ENCODE results near the gene ATG10.
"Not testable (repeated sequence)": the region's sequence is repeated elsewhere in the genome, so short reads cannot be mapped to it uniquely, and the experiment has no call there.

Gene ATG10

DNA sequence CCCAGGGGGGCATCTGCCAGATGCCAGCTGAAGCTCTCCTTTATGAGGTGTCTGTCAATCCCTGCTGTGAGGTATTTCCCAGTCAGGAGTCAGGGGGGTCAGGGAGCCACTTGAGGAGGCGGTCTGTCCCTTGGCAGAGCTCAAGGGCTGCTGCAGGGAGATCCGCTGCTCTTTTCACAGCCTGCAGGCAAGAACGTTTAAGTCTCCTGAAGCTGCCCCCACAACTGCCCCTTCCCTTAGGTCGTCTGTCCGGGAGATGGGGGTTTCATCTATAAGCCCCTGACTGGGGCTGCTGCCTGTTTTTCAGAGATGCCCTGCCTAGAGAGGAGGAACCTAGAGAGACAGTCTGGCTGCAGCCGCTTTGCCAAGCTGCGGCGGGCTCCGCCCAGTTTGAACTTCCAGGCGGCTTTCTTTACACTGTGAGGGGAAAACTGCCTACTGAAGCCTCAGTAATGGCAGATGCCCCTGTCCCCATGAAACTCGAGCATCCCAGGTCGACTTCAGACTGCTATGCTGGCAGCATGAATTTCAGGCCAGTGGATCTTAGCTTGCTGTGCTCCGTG lies 158.0 kb downstream of the ATG10 start:
- no peak for DNase-seq (ENCODE audit: low read depth in 3 of 3)

DNA sequence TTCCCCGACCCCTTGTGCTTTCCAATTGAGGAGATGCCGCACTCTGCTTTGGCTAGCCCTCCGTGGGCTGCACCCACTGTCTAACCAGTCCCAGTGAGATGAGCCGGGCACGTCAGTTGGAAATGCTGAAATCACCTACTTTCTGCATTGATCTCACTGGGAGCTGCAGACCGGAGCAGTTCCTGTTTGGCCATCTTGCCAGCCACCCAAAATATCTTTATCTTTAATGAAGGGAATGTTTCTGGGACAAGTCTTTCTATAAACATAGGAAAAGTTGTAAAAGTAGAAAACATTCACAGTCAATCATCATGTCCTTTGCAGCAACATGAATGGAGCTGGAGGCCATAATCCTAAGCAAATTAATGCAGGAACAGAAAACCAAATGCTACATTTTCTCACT lies 158.8 kb downstream of the ATG10 start:
- DNase-seq (ENCODE audit: low read depth in 3 of 3): no peak

DNA sequence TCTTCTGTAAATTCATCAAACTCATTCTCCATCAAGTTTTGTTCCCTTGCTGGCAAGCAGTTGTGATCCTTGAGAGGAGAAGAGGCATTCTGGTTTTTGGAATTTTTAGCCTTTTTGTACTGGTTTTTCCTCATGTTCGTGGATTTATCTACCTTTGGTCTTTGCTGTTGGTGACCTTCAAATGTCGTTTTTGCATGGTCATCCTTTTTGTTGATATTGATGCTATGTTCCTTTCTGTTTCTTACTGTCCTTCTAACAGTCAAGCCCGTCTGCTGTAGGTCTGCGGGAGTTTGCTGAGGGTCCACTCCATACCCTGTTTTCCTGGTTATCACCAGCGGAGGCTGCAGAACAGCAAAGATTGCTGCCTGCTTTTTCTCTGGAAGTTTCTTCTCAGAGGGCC lies 165.4 kb downstream of the ATG10 start:
- DNase-seq (ENCODE audit: low read depth in 3 of 3): no peak

DNA sequence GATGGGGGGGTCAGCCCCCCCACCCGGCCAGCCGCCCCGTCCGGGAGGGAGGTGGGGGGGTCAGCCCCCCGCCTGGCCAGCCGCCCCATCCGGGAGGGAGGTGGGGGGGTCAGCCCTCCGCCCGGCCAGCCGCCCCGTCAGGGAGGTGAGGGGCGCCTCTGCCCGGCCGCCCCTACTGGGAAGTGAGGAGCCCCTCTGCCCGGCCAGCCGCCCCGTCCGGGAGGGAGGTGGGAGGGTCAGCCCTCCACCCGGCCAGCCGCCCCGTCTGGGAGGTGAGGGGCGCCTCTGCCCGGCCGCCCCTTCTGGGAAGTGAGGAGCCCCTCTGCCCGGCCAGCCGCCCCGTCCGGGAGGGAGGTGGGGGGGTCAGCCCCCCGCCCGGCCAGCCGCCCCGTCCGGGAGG lies 168.0 kb downstream of the ATG10 start:
- DNase-seq (ENCODE audit: low read depth in 3 of 3): not testable (repeated sequence)

DNA sequence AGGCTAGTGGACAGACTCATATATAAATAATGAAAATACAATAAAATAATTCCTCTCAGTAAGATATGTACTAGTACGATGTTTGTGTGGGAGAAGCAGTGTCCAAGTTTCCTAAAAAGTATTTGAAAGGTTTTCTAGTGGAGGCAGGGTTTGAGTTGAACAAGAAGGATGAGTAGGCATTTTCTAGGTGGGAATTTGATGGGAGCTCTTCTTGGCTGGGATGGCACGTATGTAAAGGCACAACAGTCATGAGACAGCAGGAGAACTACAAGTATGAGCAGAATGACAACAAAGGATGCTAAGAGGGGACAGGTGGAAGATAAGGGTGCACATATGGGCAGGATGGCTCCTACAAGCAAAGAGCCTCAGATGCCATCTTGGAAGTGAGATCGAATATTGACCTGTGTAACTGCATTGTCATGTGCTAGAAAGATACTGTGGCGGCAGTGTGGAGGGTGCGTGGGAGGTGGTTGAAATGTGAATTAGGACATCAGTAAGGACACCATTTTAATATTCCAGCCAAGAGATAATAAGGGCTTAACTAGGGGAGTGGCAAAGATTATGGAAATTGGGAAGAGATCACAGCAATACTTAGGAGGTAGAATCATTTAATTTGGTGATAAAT lies 170.5 kb downstream of the ATG10 start:
- DNase-seq (ENCODE audit: low read depth in 3 of 3): no peak

DNA sequence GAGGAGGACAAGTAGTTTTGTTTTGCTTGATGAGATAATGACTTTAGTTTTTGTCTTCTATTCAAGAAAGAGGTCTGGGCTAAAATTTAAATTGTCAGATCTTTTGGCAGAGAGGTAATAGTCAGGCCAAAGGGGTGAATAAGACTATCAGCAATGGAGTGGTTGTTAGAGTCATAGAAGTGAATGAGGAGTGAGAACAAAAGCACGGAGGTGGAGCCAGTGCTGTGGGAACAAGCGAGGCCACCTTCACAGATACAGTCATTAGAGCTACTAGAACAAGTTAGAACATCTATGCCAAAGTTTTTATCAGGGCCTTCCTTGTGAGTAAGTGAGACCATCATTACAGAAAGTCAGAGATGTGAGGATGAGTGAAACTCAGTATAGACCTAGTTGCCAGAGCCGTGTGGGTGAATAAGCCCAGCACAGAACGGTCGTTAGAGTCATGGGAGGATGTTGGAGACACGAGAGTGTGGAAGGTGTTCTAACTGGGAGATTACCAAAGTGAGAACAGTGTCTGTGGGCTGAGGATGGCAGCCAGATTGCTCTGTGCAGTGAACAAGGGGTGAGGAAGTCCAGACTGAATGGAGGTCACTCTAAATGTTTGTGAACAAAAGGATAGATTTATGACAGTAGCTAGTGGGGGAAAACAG lies 171.2 kb downstream of the ATG10 start:
- DNase-seq (ENCODE audit: low read depth in 3 of 3): no peak

DNA sequence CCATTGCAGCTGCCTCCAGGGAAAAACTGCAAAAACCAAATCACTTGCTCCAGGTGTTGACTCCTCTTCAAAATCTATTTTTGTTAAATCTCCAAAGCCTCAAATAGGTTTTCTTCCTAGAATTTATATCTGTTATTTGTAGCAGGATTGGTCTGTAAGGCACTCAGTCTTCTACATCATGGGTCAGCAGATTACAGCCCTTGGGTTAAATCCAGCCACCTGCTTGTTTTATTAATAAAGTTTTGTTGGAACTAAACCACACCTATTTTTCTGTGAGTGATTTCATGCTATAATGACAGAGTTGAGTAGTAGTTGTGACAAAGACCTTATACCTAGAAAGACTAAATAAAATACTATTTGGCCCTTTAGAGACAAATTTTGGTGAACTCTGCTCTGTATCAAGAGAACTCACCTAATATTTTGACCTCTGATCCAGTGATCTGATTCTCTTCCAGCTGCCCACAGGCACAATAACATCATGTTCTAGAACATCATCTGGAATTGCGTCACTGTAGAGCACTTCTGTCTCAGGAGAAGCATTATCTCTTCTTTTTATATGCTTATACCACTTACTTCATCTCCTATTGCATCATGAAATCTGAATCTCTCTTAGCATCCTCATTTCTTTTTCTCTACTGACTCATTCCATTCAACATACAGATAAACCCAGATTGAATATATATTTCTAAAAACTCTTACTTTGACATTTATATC lies 176.2 kb downstream of the ATG10 start:
- no peak for DNase-seq (ENCODE audit: low read depth in 3 of 3)

DNA sequence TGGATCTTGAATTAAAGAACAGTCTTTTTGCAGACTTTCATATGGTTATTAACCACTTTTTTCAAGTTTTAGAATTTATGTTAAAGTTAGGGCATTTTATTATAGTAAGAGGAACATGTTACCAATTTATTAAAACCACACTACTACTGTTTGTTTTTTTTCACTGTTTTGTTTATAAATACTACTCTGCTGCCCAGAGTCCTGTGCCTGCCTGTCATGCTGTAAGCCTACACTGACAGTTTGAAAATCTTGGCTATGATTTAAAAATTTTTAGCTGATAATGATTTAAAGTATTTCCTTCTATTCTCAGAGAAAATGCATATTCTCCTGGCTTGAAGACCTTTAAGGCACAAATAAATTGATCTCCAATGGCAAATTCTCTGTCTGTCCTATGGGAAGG lies 177.6 kb downstream of the ATG10 start:
- no peak for DNase-seq (ENCODE audit: low read depth in 3 of 3)

DNA sequence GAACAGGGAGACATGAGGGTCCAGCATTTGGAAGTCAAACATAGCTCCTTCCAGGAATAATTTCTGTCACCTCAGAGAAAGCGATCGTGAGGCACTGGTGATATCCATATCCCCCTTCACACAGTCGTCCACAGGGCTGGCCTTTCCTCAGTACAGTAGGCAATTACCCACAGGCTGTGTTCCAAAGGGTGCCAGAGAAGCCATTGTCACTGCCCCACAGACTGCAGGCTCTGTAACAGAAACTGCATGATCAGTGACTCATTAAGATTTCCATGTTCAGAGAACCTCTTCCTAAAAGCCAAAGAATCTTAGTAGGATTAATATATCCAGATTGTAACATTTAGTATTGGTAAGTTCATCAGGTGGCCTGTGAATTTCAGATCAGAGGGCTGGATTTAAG lies 178.7 kb downstream of the ATG10 start:
- DNase-seq (ENCODE audit: low read depth in 3 of 3): no peak

DNA sequence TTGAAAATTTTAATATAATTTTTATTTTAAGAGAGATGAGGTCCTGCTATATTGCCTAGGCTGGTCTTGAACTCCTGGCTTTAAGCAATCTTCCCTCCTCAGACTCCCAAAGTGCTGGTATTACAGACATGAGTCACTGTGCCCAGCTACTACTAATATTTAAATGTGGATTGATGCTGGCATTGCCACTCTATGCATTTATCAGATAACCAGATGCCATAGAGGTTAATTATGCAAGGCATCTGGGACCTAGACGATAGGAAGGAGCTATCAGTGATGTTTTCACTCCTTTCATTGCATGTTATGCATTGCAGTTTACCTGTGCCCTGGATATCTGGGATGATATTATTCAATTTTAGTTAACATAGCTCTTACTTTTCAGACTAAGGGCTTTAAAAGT lies 179.4 kb downstream of the ATG10 start:
- no peak for DNase-seq (ENCODE audit: low read depth in 3 of 3)

DNA sequence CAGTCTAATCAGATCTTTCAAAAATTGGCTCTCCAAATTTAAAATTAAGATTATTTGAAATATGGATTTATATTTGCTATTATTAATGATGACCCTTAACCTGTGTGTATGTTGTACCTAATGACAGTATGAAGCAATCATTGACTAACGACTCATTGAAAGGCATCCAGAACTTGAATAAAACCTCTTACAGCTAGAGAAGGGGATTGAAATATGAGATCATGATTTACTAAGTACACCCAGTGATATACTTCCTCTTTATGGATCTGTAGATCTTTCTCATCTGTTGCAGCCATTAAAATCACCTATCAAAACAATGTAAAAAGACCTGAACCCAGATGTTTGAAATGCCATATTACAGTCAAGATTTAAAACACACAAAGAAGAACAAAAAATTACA lies 179.8 kb downstream of the ATG10 start:
- DNase-seq (ENCODE audit: low read depth in 3 of 3): no peak

DNA sequence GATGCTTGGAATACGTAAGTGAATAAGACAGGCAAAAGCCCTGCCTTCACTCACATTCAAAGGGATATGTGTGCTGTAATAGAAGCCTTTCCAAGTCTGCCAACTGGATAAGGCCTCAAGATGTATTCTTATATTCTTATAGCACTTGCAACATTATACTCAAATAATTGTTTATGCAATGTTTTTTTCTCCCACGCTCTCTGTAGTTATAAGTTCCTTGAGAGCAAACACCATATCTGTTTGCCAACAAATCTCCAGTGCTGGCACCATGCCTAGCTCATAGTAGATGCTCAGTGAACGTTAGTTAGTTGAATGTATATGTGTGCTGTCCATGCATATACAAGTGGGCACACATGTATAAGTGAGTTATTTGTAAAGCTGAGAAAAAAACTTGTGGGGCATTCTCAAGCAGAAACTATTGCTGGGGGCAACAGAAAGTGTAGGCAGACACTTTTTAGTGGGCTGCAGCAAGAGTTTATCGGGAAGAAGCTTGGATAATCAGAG lies 181.2 kb downstream of the ATG10 start:
- DNase-seq (ENCODE audit: low read depth in 3 of 3): no peak

DNA sequence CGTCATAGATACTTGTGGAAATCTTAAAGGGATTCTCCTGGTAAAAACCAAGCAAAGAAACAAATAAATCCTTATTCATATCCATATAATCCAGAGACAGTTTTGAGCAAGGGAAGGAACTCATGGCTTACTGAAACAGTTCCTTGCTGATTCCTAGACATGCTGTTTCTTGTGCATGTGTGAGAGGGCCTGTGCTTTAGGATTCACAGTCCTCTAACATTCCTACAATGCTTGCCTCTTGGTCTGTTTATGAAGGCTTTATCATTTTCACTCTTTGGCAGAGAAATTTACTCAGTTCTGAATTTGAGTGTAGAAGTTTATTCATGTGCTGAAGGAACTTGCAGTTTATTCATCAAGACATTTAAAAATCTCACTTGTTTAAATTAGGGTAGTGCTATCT lies 183.0 kb downstream of the ATG10 start:
- no peak for DNase-seq (ENCODE audit: low read depth in 3 of 3)

DNA sequence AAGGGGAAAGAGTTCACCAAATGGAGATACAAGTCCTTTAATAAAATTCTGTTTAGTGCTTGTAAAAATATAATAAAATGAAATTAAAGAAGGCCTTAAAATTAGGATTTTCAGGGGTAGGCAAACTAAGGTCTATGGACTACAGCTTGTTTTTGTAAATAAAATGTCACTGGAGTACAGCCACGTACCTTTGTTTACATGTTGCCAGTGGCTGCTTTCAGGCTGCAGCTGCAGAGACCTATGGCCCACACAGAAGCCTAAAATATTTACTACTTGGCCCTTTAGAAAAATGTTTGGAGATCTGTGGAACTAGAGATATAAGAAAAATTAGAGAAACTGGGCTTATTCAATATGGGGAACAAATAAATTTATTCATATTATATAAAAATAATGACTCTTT lies 183.5 kb downstream of the ATG10 start:
- no peak for DNase-seq (ENCODE audit: low read depth in 3 of 3)

DNA sequence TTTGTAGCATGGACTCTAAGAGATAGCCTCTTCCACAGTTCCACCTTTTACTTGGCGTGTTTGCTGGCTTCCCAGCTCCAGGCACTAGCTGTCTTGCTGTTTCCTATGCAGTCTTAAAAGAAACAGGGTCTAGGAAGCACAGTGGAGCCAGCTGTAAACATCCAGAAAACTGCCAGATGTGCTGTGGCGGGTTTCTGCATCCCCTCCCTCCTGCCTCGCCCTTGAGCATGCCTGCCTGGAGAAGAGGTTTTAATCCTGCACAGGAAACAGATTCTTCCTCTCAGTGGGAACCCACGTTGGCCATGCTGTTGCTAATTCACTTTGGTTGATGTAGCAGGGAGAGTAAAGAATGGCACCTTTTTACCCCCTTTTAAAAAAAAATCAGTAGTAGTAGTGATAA lies 185.1 kb downstream of the ATG10 start:
- DNase-seq (ENCODE audit: low read depth in 3 of 3): no peak

DNA sequence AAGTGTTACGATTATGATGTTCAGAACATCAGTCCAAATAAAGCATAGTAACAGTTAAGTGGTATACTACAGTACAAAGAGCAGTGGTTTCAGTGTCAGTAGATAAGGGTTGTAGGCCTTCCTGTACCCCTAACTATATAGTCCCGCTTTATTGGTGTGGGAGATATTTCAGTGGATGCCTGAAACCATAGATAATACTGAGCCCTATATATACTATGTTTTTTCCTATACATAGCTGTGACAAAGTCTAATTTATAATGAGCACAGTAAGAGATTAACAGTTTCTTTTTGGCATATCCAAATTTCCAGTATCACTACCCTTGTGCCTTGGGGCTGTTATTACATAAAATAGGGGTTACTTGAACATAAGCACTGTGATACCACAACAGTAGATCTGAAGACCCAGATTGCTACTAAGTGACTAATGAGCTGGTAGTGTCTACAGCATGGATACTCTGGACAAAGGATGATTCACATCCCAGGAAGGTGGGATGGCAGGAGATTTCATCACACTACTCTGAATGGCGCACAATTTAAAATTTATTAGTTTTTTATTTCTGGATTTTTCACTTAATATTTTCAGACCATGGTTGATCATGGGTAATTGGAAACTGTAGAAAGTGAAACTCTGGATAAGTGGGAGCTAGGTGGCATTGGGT lies 187.1 kb downstream of the ATG10 start:
- DNase-seq (ENCODE audit: low read depth in 3 of 3): no peak

DNA sequence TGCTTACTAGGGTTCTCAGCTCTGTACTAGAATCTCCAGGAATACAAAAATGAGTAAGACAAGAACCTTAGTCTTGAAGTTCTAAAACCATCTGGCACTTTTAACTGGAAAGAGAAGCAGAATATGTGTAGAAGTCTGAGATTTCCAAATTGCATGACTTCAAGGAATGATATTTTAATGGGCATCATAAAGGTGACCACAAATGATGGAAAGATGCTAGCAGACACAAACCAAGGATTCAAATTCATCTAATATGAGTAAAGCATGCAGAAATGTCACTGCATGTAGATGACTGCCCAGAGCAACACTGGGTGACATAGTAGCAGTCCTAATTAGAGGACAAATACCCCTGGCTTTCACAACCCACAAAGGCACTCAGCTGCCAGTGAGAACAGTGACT lies 189.1 kb downstream of the ATG10 start:
- no peak for DNase-seq (ENCODE audit: low read depth in 3 of 3)

DNA sequence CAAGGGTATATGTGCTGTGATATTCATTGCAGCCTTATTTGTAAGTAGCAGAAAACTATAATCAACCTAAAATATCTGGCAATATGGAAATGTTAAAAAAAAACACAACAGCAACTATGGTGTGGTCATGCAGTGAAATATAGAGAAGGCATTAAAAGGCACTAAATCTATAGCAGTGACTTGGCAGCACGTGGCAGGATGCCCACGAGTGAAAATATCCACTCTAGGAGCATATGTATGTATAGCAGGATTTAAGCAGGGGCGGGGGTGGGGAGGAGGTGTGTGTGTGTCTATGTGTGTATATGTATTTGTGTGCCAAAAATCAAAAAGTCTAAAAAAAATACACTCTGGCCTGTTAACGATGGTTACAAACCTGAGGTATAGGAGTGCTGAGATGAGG lies 190.8 kb downstream of the ATG10 start:
- no peak for DNase-seq (ENCODE audit: low read depth in 3 of 3)

DNA sequence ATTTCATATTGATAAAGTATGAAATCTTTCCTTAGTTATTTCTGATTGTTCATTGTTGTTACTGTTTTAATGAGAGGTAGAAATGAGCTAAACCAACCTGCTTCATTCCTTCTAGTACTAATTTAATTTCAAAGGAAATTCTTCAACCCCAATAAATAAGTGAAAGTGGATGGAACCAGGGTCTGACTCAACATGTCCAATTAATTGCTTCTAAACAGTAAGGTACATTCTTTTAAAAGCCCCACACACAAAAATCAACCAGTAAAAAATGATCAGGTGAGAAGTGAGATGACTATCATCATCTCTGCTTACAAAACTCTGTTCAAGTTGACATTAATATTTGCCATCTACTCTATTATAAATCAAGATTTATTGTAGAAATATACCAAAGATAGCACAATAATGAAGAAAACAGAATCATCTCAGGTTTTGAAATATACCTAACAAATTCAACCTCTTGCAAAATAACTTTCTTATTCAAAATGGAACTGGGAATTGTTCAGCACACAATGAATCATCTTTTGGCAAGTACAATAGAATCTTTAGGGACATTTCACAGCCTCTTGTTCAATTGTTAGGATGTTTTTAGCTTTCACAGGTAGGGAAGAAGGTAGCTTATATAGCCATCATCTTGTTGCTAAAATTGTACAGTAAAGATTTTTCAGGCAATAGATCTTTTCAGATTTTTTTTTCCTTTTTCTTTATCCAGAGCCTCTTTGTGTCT lies 191.8 kb downstream of the ATG10 start:
- DNase-seq (ENCODE audit: low read depth in 3 of 3): no peak

DNA sequence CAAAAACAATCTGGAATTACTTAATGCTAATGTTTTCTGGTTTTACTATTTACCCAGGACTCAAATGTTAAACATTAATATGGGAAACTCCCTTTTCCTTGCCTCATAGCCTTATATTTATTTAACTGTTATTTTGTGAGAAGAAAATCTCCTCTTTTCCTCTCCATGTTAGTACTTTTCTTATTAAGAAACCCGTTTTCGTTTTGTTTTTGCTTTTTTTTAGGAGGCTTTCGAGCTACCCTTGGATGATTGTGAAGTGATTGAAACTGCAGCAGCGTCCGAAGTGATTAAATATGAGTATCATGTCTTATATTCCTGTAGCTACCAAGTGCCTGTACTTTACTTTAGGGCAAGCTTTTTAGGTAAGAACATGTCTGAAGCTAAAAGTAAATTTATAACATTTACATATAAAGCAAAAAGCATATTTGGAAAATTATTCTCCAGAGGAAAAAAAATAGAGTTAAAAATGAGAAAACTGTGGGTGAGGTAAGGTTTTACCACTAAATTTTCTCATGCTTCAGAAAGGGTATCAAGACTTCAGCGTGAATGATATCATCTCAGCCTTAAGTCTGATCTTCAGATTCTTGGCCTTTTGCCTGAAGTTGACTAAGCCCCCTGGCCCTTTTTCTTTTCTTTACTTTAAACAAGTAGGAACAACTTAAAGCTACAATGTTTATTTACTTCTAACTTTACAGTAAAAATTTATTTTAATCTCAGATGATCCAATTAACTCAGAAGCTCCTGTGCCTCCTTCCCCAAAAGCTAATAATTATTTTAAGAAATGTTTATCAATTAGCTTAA lies 192.6 kb downstream of the ATG10 start:
- DNase-seq (ENCODE audit: low read depth in 3 of 3): no peak
